NCI-H2029 treated with DMSO at 0.1 percent for 48 hours (cell line): ENCODE data around the gene OCIAD2.
"Not testable (repeated sequence)": the region's sequence is repeated elsewhere in the genome, so short reads cannot be mapped to it uniquely, and the experiment has no call there.

ENCODE experiments used
- DNase-seq: peaks from one replicate; lab custom pipeline; 2025; lab: John Stamatoyannopoulos, UW

OCIAD2 gene

DNA sequence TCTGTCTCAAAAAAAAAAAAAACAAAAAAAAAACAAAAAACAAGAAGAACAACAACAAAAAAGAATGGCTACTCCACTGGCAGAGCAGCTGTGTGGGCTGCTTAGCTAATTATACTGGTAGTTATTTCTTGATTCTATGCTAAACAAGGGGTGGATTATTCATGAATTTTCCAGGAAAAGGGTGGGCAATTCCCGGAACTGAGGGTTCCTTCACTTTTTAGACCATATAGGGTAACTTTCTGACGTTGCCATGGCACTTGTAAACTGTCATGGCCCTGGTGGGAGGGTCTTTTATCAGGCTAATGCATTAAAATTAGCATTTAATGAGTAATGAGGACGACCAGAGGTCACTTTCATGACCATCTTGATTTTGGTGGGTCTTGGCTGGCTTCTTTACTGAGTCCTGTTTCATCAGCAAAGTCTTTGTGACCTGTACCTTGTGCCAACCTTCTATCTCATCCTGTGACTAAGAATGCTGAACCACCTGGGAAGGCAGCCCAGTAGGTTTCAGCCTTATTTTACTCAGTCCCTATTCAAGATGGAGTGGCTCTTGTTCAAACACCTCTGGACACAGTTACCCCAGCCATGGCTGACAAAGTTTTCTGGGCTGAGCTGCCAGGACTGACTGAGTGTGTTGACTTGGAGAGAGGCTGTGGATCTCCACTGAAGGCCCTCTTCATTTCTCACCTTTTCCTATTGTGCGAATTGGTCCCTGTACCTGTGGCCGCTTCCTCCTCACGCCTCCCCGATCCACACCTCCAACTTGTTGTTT is 1.3 kb upstream of the OCIAD2 start:
- no peak for DNase-seq

DNA sequence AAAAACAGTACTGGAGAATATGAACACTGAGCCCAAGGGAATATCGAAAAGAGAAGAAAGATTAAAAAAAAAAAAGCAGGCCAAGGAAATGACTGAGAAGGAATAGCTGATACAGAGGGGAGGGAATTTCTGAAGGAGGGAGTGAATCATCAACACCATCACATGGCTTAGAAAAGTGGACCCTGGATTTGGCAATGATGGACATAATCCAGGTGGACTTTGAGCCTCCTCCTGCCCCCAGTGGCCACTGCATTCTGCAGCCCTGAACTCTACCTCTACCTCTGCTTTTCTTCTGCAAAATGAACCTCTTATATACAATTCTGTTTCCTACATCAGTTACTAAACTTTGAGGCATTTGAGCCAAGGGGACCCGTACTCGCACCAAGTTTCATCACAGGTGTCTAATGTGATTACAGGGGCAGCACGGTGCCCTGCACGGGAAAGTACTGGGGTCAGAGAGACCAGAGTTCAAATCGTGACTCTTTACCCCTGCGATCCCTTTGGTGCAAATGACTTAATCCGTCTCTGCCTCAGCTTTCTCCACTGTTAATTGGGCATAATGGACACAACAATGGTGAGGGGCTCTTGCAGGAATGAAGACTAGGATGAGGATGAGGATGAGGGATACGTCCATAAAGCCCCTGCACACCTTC is 1.1 kb downstream of the OCIAD2 start:
- DNase-seq: no peak

DNA sequence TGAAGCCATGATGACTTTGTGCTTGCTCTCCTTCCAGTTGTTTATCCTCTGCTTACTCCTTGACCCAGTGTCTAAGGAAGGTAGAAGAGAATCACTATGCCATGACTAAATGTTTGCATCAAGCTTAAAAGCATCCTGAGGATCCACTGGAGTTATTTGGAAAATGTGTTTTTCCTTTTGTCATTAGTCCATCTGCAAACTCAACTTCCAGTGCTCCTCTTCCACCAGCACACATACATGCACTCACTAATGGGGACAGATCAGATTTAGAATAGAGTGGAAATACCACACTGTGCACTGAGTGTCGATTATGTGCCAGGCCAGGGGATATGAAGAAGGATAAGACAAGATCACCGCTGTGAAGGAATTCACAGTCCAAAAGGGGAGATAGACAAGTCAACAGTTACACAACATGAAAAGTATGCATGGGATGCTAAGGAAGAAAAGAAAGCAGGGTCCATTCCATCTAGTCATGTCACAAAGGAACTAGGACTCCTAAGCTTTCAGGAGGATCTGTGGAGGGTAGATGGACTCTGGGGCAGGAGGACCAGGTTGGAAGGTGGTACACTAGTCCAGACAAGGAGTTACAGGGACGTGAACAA is 1.9 kb downstream of the OCIAD2 start:
- DNase-seq: no peak

DNA sequence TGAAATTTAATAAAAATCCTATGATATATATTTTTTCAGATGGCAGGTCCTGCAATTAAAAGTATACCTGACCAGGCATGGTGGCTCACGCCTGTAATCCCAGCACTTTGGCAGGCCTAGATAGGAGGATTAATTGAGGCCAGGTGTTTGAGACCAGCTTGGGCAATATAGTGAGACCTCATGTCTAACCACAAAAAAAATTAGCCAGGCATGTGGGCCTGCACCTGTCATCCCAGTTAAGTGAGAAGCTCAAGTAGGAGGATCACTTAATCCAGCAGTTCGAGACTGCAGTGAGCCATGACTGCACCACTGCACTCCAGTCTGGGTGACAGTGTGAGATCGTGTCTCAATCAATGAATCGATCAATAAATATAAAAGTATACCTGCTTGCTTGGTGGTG is 2.5 kb downstream of the OCIAD2 start:
- DNase-seq: no peak

DNA sequence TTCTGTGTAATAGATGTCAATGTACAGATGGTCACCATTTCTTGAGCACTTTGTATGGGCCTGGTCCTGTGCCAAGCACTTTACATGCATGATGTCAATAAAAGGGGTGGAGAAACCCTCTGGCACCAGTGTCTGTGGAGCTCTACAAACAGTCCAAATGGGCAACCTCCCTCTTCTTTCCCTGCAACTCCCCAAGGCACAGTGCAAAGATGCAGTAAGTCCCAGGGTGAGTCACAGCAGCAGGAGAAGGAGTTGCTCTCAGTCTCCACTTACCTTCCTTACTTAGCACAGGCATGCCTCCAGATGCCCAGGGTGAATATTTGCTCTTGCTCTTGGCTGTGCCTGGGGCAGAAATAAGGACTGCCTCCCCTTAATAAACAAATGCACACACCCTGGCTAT is 4.3 kb downstream of the OCIAD2 start:
- no peak for DNase-seq

DNA sequence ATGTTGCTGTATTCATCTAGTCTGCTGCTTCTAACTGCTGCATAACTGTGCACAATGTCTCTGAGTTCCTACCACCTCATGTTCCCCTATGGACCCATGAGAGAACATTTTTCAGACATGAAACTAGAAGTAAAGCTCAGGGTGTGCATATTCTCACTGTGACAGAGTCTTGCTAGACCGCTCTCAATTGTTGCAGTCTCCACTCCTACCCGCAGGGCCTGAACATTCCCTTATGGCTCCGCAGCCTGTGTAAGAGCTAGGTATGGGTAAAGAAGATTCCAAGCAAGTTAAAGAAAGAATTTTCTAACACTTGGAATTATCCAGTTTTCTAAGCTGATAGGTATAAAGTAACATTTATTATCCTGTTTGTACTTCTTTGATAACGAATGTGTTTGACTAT is 5.4 kb downstream of the OCIAD2 start:
- no peak for DNase-seq

DNA sequence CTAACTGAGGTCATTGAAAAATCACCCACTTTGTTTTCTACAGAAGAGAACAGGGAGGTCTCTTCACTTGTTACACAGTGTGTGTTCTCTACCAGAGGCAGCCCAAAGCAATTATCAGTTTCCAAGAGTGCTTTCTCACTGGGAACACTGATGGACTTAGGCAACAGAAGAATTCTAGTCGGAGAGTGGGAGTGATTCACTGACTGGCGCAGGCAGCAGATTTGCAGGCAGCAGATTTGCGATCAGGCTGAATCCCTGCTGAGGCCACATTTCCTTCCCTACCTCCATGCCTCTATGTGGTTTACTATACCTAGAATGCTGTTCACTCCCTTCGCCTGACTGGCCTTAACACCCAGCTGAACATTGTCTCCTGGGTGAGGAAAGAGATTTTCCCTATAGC is 6.6 kb downstream of the OCIAD2 start:
- no peak for DNase-seq

DNA sequence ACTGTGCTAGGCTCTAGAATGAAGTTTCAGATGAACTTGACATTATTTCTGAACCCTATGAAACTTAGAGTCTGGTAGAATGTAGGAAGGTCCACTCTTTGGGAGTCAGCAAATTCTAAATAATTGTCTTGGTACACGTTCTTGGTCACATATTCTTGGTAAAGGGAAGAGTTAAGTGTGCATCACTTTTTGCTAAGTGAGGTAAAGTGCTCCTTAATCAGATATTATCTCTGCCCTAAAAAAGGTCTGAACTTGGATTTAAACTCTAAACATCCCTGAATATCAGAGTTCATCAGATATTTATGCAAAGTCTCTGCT is 7.2 kb downstream of the OCIAD2 start:
- no peak for DNase-seq

DNA sequence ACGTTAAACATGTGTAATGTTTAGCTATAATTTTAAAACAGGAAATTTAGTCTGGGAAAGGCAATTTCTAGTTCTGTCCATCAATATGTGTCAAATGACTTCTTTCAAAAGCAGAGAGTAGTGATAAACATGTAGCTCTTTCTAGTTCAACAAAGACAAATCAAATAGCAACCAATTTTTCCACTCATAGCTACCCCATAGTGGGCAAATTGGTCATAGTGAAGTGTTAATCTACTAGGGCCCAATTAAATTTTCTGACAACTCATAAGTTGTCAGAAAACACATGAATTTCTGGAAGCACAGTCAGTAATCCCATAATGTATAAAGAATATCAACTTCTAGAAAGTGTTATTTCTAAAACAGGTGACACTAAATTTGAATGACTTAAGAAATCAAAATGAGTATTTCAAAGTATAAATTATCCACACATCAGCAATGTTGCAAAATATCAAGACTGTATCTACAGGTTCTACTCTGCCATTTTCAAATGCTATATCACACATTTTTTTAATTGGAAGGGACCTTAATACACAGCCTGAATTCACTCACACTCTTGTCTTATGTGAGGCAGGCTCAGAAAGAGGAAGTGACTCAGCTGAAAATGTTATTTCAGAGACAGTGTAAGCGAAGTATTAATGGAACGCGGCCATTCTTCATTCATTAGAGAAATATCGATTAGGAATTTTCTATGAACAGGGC is 7.7 kb downstream of the OCIAD2 start:
- no peak for DNase-seq

DNA sequence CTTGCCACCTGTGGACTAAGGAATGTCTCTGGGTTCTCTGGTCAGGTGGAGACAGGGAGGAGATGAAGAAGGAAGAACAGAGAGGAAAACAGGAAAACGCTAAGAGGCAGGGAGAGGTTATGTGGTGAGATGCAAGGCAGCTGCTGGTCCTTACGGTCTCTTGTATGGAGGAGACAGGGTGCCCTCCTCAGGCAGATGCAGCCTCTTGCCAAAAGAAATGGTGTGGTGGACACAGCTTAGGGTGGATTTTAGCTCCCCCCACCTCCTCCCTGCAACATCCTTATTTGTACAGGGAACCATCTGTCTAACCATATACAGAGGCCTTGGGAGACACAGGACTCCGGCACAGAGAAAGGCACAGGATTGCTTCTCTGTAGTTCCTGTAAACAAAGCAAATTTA is 9.7 kb downstream of the OCIAD2 start:
- DNase-seq: no peak

DNA sequence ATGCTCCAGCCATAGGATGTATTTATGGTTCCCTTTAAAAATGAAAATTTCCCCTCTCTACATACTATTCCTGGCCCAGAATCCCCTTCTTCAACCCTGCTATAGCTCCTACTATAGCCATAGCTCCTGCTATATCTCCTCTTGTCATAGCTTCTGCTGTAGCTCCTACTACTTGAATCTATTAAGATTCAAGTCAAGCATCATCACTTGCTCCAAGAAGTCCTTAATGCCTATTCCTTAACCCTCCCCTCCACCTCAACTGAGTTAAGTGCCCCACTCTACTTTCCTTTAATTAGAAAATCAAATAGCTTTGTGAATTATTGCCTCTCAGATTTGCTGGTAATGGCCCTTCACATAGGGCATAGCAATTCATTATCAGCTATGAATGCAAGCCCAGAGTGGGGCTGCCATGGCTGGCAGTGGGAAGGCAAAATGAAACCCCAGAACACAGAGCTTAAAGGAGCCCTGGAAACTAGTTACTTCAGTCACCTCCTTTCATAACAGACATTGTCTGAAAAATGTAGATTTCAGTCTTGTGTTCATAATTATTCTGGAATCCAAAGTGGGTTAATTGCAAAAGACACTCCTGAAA is 15.4 kb downstream of the OCIAD2 start:
- no peak for DNase-seq

DNA sequence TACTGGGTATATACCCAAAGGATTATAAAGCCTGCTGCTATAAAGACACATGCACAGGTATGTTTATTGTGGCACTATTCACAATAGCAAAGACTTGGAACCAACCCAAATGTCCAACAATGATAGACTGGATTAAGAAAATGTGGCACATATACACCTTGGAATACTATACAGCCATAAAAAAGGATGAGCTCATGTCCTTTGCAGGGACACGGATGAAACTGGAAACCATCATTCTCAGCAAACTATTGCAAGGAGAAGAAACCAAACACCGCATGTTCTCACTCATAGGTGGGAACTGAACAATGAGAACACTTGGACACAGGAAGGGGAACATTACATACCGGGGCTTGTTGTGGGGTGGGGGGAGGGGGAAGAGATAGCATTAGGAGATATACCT is 16.8 kb downstream of the OCIAD2 start:
- not testable (repeated sequence) for DNase-seq

DNA sequence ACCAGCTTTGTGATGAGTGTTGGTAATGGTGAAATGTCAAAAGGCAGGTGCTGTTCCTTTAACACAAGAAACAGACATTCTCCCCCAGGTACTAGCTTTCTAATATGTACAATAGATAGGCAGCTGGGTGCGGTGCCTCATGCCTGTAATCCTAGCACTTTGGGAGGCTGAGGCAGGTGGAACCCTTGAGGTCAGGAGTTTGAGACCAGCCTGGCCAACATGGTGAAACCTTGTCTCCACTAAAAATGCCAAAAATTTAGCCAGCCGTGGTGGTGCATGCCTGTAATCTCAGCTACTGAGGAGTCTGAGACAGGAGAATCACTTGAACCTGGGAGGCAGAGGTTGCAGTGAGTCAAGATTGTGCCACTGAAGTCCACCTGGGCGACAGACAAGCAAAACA is 24.9 kb downstream of the OCIAD2 start:
- not testable (repeated sequence) for DNase-seq

DNA sequence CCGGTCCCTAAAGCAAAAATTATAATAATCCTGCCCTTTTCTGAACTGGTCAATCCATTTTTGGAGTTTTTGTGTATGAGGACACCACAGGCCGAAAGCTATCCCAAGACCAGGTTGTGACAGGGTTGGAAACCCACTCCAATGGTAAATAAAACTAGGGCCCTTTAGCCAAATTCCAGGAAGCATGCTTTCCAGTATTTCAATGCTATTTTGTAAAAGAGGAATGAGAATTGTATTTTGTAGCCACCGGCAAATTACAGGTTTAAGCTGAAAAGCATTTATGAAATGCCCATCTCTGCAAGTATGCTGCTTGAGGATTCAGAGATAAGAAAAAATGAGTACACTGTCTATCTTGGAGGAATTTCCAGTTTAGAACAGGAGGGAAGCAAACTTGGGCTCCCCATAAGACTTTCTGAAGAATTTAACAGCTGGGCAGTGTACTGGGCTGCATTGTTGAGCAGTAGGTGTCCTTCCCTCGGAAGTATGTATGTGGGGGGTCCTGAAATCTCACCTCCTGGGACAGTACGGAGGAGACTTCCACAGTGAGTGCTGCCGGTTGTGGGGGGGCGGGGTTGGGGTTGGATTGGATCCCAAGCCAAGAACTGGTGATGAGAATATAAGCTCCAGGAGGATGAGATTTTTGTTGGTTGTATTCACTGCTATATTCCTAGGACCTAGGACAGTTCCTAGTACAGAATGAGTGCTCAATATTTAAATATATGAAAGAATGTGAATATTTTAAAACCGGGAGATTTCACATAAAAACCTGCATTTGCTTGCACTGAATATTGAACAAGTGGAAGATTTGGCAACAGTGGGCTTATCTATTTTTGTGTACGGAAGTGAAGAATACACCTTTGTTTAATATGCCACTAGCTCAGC is 26.8 kb downstream of the OCIAD2 start:
- no peak for DNase-seq

DNA sequence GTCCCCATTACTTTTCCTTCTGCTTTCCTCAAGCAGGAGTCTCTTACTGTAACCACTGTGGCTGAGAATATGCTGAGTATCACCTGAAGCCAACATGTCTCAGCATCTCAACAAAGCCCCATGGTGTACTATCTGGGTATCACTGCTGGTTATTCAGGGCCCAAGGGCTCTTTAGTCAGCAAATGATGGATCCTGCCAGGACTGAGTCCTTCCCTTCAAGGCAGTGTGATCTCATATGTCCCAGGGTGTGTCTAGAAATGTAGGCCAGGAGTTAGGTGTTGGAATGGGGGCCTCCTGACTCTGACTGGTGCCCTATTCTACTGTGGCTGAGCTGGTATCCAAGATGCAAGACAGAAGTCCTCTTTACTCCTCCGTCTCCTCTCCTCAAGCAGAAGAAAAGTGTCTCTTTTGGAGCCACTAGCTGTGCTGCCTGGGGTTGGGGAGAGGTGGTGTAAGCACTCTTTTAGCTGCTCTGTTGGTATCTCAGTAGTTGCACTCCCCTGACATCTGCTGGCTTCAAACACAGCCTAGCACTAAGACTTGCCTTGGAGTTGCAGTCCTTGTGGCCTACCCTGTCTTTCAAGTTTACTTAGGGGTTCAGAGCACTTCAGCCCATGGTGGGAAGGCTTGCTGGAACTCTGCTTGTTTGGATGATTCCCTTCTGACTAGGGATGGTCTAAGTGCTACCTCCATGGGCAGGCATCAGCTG is 28.6 kb downstream of the OCIAD2 start:
- DNase-seq: no peak

DNA sequence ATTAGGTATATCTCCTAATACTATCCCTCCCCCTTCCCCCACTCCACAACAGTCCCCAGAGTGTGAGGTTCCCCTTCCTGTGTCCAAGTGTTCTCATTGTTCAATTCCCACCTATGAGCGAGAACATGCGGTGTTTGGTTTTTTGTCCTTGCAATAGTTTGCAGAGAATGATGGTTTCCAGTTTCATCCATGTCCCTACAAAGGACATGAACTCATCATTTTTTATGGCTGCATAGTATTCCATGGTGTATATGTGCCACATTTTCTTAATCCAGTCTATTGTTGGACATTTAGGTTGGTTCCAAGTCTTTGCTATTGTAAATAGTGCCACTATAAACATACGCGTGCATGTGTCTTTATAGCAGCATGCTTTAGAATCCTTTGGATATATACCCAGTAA is 41.9 kb downstream of the OCIAD2 start:
- not testable (repeated sequence) for DNase-seq

DNA sequence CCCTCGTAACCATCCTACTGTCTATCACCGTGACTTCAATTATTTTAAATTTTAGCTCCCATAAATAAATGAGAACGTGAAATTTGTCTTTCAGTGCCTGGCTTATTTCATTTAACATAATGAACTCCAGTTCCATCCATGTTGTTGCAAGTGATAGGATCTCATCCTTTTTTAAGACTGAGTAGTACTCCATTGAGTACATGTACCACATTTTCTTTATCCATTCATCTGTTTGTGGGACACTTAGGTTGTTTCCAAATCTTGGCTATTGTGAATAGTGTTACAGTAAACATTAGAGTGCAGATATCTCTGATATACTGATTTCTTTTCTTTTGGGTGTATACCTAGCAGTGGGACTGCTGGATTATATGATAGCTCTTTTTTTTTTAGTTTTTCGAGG is 42.8 kb downstream of the OCIAD2 start:
- no peak for DNase-seq

DNA sequence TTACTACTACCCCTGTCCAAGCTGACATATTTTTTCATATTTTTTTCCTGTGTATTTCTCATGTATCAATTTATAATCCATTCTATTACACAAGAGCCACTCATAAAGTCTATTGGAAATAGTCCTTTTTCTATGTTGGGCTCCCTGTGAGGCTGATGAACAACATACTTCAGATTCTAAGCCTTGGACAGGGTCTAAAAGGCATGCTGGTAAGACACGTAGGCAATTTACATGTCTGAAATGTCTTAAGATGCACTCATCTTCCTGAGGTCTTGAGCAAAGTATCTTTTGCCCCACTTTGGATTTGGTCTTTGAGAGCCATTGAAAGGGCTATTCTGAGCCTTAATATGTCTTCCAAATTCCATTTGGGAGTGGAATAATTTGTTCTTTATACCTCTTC is 43.9 kb downstream of the OCIAD2 start:
- DNase-seq: no peak

DNA sequence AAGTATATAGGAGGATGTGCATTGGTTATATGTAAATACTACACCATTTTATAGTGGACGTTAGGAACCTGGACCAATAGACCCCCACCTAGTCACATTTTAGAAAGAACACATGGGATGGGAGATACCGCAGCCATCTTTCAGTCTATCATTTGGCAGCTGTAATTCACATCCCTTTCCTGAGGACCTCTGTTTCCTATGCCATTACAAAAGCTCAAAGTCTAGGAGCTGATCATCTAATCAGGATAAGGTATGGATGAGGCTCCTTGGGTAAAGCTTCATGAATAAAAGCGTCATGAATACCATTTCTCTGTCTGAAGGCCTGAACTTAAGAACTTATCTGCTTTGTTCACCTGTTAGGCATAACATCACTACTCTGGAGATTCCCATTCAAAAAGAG is 44.5 kb downstream of the OCIAD2 start:
- DNase-seq: no peak

DNA sequence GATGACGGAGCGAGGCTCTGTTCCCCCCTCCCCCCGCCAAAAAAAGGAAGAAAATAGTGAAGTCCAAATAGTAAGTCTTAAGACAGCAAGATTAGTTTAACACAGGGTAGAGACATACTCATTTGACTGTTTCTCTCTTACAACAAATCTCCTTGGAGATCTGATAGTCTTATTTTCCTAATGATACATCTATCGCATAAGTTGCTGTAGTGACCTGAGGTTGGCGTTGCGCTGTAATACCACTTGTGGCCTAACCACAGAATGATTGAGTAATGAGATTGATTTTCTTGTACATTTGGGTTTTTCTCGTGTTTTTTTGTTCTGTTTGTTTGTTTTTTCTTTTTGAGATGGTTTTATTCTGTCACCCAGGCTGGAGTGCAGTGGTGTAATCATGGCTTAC is 48.4 kb downstream of the OCIAD2 start:
- DNase-seq: no peak

DNA sequence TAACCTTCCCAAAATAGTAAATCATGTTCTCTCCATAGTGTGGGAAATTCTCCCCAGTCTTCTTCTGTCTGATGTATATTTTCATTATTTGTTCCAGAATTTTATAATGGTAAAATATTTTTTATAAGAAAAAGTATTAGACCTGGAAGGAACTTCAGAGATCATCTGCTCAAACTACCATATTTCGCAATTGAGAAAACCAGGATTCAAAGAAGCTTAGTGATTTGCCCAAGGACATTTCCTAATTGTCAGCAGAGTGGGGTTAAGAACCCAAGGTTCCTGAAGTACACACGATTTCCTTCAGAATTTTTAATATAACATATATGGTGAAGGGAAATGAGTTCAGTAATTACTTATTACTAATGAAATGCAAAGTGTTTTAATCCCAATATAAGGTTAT is 51.6 kb downstream of the OCIAD2 start:
- no peak for DNase-seq
